Fibroblast of pulmonary artery (primary cell): ENCODE data around the gene ZNF281.
"Not testable (repeated sequence)": the region's sequence is repeated elsewhere in the genome, so short reads cannot be mapped to it uniquely, and the experiment has no call there.

Experiments
- DNase-seq: peaks from one replicate; pipeline ENCODE4 v3.0.0-alpha.2; 2010; ENCODE audit warnings: low read depth
- H3K4me3 ChIP-seq: replicated peaks from 2 replicates; pipeline ENCODE4 v1.5.1; 2011; ENCODE audit warnings: low read depth, mild to moderate bottlenecking, control low read depth, low read length, moderate library complexity
- CTCF ChIP-seq: IDR thresholded peaks from 2 replicates; pipeline ENCODE4 v1.5.1; 2011; ENCODE audit warnings: mild to moderate bottlenecking, control low read depth, low read length, inconsistent platforms; ENCODE audit errors: missing control alignments

ZNF281 gene

GRCh38 chr1:200359610-200360163 is 50.1 kb downstream of the ZNF281 start:
- no peak overlapping the region for H3K4me3 ChIP-seq
- DNase-seq = peak; percentile 70
- no peak for TF ChIP-seq CTCF

GRCh38 chr1:200357925-200358324 is 51.9 kb downstream of the ZNF281 start:
- H3K4me3 ChIP-seq, DNase-seq: not testable (repeated sequence)

- H3K4me3 ChIP-seq = no peak overlapping the region
- no peak for TF ChIP-seq CTCF
- no peak for DNase-seq
Observed at GRCh38 chr1:200355801-200356200, 54.0 kb downstream of the ZNF281 start.
